ENCODE measurements around the gene CCL19.

GRCh38 chr9:34647651-34648050 is 43.4 kb downstream of the CCL19 start:
- no peak for TF ChIP-seq PATZ1 (CRISPR knock-in tag; IDR thresholded peaks at IDR 0.05; ENCODE audit: borderline replicate concordance)
- no peak for TF ChIP-seq POU6F1 (CRISPR knock-in tag; IDR thresholded peaks at IDR 0.05; ENCODE audit: borderline replicate concordance, low read depth)
- no peak for TF ChIP-seq ZFP30 (CRISPR knock-in tag; IDR thresholded peaks at IDR 0.05)
- no peak for TF ChIP-seq CREB5 (CRISPR knock-in tag; IDR thresholded peaks at IDR 0.05; ENCODE audit: low read depth)
- TF ChIP-seq ZFP3 (CRISPR knock-in tag; IDR thresholded peaks at IDR 0.05): no peak
- no peak for TF ChIP-seq TSHZ2 (CRISPR knock-in tag; IDR thresholded peaks at IDR 0.05)
- no peak for TF ChIP-seq TOX (CRISPR knock-in tag; IDR thresholded peaks at IDR 0.05; ENCODE audit: borderline replicate concordance)
- no peak for TF ChIP-seq ZC3H10 (CRISPR knock-in tag; IDR thresholded peaks at IDR 0.05)
- TF ChIP-seq PPARA (CRISPR knock-in tag; IDR thresholded peaks at IDR 0.05; ENCODE audit: borderline replicate concordance): no peak
- TF ChIP-seq GLIS3 (CRISPR knock-in tag; IDR thresholded peaks at IDR 0.05): no peak
- no peak for TF ChIP-seq ARNTL (CRISPR knock-in tag; IDR thresholded peaks at IDR 0.05; ENCODE audit: borderline replicate concordance, low read depth)

Measured in SK-N-SH treated with all-trans-retinoic acid at 6 μM for 48 hours (cell line).